GM21390 (cell line): ENCODE results near the gene GLMN.
"Not testable (repeated sequence)": the region's sequence is repeated elsewhere in the genome, so short reads cannot be mapped to it uniquely, and the experiment has no call there.

Source experiments
- ATAC-seq: cut with Tn5 transposase; IDR thresholded peaks from one replicate; pipeline ENCODE4 v1.9.1; 2021; ENCODE audit not compliant: unreplicated experiment

Gene GLMN

DNA sequence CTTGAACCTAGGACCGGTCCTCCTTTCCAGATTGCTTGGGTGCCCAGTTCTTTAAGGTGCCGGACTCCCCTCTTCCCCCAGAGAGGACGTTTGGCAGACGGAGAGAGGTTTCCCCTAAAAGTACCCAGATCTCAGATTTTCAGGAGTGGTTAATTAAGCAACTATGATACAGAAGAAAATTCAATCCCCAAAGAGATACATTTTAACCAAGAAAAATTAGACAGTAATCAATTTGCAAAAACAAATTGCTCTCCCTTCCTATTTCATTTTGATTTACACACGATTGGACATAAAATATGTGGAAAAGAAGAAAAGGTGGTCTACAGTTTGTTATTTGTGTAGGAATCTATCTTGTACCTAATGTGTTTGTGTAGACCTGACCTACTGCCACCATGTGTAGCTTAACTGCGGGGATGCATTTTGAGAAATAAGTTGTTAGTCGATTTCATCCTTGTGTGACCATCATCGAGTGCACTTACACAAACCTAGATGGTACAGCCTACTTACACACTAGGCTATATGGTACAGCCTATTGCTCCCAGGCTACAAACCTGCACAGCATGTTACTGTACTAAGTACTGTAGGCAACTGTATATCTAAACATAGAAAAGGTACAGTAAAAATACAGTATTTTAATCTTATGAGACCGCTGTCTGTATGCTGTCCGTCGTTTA is 827 bp upstream of the GLMN start:
- no peak for ATAC-seq

DNA sequence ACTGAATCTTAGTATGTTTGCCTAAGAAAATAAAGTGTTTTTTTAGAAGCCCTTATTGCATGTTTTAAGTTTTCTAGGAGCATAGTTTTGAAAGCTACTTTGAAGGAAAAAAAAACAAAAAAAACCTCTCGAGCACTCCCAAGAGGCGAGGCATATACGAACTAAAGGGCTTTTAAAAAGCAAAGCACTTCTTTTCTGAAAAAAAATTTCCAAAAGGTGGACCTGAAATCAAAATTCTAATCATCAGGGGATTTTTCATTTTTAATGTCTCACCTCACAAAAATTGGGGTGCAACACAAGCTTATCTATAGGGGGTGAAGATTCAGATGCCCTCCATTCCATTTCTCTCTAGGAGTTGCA is 594 bp downstream of the GLMN start:
- no peak for ATAC-seq

DNA sequence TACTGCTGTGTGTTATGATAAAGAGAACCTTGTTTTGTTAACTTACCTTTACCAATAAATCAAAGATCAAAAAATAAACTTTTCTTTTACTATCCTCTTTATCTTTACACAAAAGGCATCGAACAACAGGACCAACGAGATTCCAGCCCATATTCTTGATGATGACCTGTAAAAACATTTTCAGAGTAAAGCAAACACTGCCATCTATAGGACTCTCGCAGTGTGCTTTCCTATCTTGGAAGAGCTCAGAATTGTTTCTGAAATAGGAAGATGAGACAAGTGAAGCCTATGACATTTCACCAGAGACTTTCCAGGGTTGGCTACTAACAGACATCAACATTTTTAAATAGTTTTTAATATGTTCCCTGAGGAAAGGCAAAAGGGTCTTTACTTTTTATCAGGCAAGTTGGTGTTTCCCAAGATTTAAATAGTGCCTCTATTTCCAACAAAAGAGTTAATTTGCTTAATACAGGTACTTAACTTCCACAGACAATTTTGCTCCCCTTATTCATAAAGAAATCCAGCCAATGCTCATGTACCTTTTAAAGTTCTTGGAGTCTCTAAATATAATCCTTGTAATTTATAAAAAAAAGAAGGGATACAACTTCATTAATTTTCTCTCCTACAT is 7.3 kb downstream of the GLMN start:
- no peak for ATAC-seq

DNA sequence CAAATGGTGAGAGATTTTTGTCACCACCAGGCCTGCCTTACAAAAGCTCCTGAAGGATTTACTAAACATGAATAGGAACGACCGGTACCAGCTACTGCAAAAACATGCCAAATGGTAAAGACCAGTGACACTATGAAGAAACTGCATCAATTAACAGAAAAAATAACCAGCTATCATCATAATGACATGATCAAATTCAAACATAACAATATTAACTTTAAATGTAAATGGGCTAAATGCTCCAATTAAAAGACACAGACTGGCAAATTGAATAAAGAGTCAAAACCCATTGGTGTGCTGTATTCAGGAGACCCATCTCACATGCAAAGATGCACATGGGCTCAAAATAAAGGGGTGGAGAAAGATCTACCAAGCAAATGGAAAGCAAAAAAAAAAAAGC is 17.4 kb downstream of the GLMN start:
- not testable (repeated sequence) for ATAC-seq

DNA sequence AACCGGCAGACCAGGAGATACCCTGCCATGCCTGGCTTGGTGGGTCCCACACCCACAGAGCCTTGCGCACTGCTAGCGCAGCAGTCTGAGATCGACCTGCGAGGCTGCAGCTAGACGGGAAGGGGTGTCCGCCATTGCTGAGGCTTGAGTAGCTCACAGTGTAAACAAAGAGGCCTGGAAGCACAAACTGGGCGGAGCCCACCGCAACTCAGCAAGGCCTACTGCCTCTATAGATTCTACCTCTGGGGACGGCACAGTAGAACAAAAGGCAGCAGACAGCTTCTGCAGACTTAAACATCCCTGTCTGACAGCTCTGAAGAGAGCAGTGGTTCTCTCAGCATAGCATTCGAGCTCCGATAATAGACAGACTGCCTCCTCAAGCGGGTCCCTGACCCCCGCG is 19.0 kb downstream of the GLMN start:
- ATAC-seq: not testable (repeated sequence)

DNA sequence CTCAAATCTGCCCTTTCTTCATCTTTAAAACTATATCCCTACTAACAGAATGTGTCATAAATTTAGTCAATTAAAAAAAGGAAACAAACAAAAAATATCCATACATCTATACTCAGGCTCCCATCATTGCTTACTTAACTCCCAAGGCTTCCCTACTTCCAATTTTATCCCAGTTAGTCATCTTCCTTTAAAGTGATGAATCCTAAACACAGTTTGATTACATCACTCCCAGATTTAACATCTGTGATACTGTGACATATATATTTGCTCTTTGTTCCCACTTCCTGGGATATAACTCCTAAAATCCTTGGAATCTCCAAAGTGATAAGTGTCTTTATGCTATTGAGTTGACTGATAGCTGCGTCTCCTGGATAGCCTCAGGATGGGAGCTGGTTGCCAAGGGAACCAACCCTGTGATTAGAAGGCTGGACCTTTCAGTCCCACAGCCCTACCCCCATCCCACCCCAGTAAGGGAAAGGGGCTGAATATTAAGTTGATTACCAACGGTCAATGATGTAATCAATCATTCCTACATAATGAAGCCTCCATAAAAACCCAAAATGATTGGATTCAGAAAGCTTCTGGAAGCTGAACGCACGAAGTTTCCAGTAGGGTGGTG is 21.6 kb downstream of the GLMN start:
- no peak for ATAC-seq

DNA sequence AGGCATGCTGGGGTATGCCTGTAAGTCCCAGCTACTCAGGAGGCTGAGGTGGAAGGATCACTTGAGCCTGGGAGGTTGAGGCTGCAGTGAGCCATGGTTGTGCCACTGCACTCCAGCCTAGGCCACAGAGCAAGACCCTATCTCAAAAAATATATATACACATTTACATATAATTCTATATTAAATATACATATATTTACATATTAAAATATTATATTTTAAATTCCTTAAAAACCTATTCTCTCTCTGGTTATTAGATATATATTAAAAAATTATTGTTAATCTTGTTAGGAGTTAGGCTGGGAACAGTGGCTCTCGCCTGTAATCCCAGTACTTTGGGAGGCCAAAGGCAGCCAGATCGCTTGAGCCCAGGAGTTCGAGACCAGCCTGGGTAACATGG is 22.7 kb downstream of the GLMN start:
- no peak for ATAC-seq

DNA sequence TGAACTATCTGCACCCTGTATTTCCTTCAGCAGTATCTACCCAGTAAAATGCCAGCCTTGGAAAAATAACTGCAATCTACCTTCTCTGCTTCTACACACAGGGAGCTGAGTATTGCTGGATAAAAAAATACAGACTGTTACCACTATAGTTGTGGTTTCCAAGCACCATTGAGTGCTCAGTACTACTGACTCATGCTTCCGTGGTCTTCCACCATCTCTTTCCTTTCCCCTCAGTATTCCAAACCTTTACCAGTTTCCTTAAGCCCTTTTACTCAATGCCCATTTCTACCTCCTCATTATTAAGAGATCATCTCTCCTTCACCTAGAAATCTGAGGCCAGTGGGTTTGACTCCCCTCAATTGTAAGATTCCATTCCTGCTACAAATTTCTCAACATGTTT is 23.8 kb downstream of the GLMN start:
- no peak for ATAC-seq

DNA sequence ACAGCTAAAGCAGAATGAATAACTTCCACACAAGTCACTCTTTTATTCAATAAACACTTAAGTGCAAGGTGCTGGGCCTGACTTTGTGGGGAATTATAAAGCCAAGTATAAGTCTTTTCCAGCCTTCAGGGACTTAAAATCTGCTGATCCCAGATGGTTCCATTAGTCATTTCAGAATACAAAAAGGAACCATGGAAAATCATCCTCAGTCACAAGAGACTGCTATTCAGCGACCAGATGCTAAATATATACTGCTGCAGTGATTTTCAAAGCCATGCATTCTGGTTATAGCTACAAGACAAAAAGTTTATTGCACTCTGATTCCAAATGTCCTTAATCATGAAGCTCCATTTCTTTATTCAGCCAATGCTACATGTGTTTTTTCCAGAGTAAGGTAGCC is 25.7 kb downstream of the GLMN start:
- no peak for ATAC-seq

DNA sequence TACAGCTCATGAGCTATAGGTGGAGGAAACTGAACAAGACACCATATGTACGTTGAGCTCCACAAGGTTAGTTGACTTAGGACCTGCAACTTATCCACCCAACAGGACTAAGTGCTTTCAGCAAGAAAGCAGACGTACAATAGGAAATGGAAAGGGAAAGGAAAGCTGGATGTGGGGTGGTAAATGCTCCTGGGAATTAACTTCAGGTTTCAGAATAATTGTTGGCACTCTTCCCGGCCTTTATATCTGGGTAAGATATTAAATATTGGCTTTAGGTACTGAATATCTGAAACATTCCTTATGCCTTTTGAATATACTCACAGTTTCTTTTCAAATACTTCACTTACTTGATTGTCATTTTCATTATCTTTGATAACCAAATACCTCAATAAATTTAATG is 36.3 kb downstream of the GLMN start:
- ATAC-seq: no peak

DNA sequence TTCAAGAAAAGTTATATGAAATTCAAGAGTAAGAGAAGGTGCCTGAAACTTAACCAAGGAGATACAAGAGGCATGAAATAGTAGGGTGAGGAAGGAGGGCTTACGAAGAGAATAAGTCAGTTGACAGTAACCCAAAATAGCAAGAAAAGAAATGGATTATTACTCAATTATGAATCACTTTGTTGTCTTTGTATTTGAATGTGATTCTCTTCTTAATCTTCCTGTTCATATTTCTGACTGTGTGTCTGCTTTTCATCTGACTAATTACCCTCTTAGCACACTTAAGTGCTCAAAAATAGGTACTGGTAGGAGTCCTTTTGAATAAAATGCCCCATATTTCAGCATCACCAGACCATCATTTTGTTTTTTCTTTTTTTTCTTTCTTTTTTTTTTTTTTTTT is 39.4 kb downstream of the GLMN start:
- no peak for ATAC-seq

DNA sequence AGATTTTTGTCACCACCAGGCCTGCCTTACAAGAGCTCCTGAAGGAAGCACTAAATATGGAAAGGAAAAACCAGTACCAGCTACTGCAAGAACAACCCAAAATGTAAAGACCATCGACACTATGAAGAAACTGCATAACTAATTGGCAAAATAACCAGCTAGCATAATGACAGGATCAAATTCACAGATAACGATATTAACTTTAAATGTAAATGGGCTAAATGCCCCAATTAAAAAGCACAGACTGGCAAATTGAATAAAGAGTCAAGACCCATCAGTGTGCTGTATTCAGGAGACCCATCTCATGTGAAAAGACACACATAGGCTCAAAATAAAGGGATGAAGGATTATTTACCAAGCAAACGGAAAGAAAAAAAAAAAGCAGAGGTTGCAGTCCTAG is 44.1 kb downstream of the GLMN start:
- ATAC-seq: not testable (repeated sequence)

DNA sequence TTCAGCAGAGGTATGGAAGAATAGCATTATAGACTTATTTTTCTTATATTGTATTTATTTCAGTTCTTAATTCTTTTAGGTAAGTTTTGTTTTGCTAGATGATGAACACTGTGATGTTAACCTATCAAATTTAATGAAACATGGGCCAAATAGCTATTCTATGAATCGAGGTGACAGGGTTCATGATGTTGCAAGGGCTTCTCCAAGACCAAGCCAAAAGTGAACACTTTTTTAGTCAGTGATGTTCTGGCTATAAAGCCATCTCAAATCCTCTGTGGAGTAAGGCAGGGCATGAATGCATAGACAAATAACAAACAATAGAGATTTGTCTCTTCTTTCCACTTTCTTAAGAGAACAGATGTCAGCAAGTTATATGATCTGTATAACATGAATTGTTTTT is 54.4 kb downstream of the GLMN start:
- no peak for ATAC-seq

DNA sequence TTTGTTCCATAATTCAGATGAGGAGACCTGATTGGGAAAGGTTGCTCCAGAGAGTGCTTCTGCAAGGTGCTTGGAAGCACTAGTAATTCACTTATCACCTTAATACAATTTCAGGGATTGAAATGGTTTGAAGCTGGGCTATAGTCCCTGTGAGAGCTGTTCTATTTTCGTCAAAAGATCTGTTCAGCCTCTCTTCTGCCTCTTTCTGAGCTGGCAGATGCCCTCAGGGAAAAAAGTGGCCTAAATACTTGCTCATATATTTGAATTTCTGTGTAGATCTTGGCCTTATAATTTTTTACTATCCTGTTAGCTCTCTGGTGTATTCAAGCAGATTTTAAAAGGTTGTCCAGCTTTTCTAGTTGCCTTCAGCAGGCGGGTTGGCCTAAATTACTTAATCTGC is 58.8 kb downstream of the GLMN start:
- no peak for ATAC-seq

DNA sequence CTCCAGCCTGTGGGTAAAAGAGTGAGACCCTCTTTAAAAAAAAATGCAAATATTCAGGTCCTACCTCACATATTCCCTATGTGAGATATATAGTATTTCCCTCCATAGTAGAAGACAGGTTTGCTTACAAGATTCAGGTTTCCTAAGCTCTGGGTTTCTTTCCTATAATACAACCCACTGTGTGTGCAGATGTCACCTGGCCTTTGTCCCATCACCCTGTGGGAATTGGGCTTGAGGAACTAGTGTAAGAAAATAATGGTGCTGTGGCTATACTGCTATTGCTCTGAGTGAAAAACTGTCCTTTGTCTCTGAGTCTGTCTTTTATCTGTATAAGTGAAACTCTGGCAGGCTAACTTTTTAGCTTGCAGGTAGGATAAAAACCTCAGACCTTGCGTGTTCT is 68.1 kb downstream of the GLMN start:
- ATAC-seq: no peak

DNA sequence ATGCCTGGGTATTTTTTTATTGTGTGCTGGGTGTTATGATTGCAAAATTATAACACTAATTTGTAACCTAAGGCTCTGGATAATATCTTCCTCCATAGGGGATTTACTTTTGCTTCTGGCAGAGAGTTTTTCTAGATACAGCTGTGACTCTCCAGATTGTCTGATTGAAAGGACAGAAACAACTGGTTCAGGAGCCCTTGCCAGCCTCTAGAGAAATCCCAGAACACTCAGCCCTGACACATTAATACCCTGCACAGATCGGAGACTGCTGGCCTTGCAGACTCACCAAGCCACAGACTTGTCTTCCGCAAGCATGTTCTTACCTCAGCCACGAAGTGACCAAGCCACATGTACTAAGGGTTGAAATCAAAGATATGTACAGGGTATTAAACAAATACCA is 70.4 kb downstream of the GLMN start:
- ATAC-seq: no peak

DNA sequence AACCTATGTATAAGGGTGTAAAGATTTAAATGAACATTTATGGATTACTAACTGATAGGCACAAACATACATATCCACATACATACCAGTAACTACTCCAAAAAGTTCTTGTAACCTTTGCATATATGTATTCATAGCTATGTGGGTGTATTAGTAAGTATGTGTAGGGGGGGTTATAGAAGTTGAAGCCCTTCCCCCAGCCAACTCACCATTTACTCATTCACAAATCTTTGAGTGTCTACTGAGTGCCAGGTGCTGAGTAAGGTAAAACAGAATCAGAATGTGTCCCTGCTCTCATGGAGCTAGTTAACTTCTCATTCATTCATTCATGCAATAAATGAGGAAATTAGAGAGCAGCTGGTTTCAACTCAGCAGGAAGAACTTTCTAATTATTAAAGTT is 79.8 kb downstream of the GLMN start:
- ATAC-seq: no peak

DNA sequence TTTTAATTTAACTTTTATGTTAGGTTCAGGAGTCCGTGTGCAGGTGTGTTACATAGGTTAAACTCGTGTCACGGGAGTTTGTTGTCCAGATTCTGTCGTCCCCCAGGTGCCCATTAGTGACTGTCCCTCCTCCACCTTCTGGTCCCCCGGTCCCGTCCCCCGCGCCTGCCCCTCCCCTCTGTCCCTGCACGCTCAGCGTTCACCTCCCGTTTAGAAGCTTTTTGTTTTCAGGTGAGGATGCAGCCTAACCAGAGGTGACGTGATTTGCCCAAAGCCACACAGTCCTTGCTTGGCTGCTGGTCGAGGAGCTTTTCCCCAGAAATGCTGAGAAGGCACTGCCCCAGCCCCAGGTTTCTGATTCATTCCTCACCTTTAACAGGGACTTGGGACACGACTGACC is 80.2 kb downstream of the GLMN start:
- ATAC-seq: no peak

DNA sequence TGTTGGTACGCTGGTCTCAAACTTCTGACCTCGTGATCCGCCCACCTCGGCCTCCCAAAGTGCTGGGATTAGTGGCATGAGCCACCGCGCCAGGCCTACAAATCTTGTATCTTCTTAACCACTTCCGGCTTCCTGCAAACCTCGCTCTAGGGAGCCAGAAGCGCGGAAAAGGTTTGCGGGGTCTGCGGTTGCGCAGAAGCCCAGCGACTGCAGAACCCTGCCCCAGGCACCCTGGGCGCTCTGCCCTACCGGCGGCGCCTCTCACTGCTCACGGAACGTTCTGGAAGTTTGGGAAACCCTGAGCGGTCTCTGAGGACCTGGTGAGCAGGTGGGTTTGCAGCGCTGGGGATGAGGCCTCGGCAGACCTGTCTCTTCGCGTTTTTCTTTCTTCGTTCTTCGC is 81.1 kb downstream of the GLMN start, which contains the start of gene C1orf146:
C1orf146 (plus strand) TSS at position 195 of the 400 bp plus-strand sequence. CDS start 13,506 bp downstream, outside the sequence.
- no peak for ATAC-seq

DNA sequence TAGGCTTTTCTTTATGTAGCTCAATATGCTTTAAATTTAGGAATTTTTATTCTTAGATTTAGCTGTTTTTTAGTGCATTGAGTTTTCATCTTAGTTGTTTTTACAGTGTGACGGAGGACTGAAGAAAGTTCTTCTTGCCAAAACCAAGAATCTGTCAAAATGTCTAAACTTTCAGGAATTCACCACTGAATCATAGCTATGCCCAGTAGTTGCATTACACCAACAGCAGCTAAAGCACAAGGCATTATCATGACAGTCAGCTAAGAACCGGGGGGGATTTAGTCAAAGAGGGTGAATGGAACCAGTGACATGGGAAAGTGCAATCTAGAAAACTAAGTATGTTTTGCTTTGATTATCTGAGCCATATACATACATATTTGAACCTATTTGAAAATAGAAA is 87.6 kb downstream of the GLMN start:
- no peak for ATAC-seq

DNA sequence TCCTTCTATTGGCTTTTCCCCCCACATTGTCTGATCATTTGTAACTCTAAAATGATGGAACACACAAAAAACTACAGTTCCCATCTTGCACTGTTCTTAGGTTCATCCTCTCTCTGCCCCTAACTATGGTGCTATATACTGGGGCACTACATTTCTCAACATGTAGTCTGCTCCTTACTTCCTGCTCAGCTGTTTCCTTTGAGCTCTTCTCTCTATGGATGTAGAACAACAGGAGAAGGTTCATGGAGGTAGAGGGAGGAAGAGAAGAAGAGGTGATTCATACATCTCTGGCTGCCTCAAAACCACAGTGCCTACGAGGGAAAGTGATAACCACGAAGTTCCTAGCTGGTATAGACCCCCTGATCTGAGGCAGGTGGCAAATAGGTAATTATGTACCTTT is 88.1 kb downstream of the GLMN start:
- ATAC-seq: no peak

DNA sequence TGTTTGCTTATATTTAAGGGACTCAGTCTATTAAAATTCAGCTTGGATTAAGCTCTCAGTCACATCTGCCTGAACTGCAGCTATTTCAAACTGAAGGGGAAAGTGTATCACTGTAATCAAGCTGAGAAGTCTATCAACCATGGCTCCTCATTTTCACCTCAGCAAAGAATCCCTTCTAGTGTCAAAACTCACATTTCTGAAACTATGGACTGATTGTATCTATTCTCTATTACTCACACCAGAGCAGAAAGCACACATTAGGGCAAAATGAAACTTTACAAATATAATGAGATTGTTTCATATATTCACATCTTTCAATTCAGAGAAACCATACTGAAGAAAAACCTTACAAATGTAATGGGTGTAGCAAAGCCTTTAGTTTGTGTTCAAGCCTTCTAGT is 95.7 kb downstream of the GLMN start:
- ATAC-seq: no peak

DNA sequence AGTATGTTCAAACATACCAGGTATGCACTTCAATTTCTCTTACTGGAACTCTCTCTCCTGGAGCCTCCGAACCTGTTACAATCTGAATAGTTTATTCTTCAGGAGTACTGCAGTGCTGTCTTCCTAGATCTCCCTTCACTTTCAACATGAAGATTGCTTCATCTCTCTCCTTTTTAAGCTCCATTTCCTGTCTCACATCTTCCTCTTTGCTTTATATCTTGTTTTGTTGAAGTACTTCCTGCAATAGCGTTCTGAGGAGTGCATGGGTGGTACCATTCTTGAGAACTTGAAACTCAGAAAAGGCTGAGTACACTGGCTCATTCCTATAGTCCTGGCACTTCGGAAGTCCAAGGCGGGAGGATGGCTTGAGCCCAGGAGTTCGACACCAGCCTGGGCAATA is 96.8 kb downstream of the GLMN start:
- ATAC-seq: no peak
